NT2/D1 (cell line): Measurements from ENCODE around the gene ARMCX4.

ENCODE experiments used
- SUZ12 ChIP-seq: IDR thresholded peaks from 2 replicates; pipeline ENCODE4 v1.6.1; 2011; ENCODE audit not compliant: insufficient read length, insufficient read depth; ENCODE audit errors: extremely low read depth
- YY1 ChIP-seq: IDR thresholded peaks from 2 replicates; pipeline ENCODE4 v1.6.1; 2011; ENCODE audit not compliant: insufficient read length, insufficient read depth
- ZNF274 ChIP-seq: IDR thresholded peaks from 2 replicates; pipeline ENCODE4 v1.6.1; 2011; ENCODE audit warnings: mild to moderate bottlenecking, low read depth, low read length

GRCh38 chrX:101450961-101451360 lies 34.3 kb upstream of the ARMCX4 start:
- TF ChIP-seq YY1 (no peak), ZNF274 (no peak), SUZ12 (no peak)
